Stimulated activated naive B cell treated with anti-CD40 and anti-IgM and Interleukin-4, amounts not matched to agents 10 μg/mL and 1 μg/mL and 100 μg/mL, for 72 hours (primary cell): ENCODE measurements around the gene LMO2.

Experiments used
- ATAC-seq, 2 donors: fragments of 150-1000 bp; cut with Tn5 transposase; replicated peaks; 2 replicates each; pipeline ENCODE4 v1.10.0; 2021; ENCODE audit warnings: moderate library complexity in 1 of 2
- DNase-seq: peaks from one replicate; pipeline ENCODE4 v3.0.0; 2021
- H3K27ac Mint-ChIP-seq: one replicate; pipeline ENCODE4 v1.8.0; 2022; ENCODE audit warnings: mild to moderate bottlenecking, mixed read lengths
- H3K27me3 Mint-ChIP-seq, 2 donors: one replicate each; pipeline ENCODE4 v1.8.0; 2022; ENCODE audit warnings: mixed read lengths in 2 of 2
- H3K36me3 Mint-ChIP-seq, 2 donors: one replicate each; pipeline ENCODE4 v1.8.0; 2022; ENCODE audit warnings: mixed read lengths in 2 of 2, mild to moderate bottlenecking in 1 of 2
- H3K4me1 Mint-ChIP-seq, 2 donors: one replicate each; pipeline ENCODE4 v1.8.0; 2022; ENCODE audit warnings: mixed read lengths in 2 of 2, mild to moderate bottlenecking in 1 of 2
- H3K4me3 Mint-ChIP-seq, 2 donors: one replicate each; pipeline ENCODE4 v1.8.0; 2022; ENCODE audit warnings: mild to moderate bottlenecking in 2 of 2, mixed read lengths in 2 of 2, moderate library complexity in 1 of 2
- H3K9me3 Mint-ChIP-seq, 2 donors: one replicate each; pipeline ENCODE4 v1.8.0; 2022; ENCODE audit warnings: mixed read lengths in 2 of 2, mild to moderate bottlenecking in 1 of 2

The LMO2 gene

DNA sequence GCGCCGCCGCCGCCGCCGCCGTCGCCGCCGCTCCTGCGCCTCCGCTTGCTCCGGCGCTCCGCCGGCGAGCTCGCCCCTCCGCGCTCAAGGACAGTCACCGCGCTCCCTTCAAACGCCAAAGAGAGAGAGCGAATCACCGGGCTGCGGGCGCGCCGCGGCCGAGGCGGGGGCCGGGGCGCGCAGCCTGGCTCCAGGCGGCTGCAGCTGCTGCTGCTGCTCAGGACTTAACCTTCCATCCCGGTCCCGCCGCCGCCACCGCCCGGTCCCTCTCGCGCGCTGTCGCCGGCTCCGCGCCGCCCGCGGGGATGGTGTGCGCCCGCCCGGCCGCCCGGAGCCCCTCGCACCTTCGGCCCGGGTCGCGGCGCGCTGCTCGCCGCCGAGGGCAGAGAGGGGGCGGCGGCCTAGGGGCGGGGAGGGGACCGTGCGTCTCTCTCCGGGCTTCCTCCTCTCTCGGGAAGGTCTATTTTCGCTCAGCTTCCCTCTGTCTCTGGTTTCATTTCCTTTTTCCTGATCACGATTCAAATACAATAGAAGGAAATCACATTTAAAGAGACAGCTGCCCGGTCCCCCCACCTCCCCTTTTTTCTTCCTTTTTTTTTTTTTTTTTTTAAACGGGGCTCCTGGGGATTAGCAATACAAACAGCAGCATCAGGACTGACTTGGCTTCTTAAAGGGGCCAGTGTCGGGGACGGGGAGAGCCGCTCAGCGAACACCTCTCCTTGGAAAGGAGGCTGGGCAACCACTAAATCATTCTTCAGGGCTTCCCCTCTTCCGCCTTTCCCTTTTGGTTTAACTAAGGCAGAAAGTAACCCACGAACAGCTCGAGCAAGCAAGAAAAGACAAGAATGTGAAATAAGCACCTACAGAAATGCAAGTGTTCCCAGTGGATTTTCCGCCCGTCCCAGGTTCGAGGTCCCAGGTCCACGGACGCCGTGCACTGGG, 22.1 kb downstream of the LMO2 start:
- peak overlapping the region; percentile 85 for H3K27ac Mint-ChIP-seq
- H3K9me3 Mint-ChIP-seq: no peaks in the 10 kb centered on the region
- peak overlapping the region; percentile 87 to 99 for H3K4me3 Mint-ChIP-seq
- DNase-seq (peak; percentile 29), ATAC-seq (peak; percentile 70 to 74)
- peaks cover 16 to 33% of the 10 kb centered on the region in 2 donors for H3K4me1 Mint-ChIP-seq
- peaks cover 0 to 3% of the 10 kb centered on the region in 2 donors for H3K36me3 Mint-ChIP-seq
- H3K27me3 Mint-ChIP-seq: peaks cover 0 to 3% of the 10 kb centered on the region in 2 donors

DNA sequence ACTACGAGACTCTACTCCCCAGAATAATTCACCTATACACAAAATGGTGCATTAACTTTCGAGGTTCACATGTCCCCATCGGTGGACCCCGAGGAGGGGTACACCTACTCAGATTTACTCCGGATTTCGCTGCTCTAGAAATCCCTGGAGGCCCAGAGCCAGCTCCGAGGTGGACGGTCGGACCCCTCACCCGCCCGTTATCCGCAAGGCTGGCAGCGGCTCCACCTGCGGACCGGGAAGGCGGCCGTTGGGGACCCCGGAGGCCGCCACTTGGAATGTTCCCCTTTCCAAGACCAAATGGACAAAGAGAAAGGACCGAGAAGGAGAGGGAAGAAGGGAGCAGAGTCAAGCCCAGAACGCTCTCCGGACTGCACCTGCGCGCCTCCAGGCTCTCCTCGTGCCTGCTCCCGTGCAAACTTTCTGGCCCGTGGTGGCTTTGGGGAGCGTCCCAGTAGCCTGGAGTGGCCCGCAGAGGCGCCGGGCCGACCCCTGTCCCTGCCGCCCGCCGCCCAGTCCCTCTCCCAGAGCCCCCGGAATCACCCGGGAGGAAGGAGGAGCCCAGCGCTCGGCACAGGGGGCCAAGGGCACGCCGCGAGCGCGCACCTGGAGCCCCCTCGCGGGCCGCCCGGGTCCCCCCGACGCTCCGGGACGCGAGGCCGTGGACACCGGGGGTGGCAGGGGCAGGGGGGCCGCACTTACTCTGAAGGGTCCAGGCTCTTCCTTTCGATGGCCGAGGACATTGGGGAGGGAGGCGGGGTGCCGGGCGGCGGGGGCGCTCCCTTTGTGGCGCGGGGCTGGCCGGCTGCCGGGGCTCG, 23.0 kb downstream of the LMO2 start:
- peak overlapping the region; percentile 80 to 83 for H3K4me3 Mint-ChIP-seq
- DNase-seq: no peak

DNA sequence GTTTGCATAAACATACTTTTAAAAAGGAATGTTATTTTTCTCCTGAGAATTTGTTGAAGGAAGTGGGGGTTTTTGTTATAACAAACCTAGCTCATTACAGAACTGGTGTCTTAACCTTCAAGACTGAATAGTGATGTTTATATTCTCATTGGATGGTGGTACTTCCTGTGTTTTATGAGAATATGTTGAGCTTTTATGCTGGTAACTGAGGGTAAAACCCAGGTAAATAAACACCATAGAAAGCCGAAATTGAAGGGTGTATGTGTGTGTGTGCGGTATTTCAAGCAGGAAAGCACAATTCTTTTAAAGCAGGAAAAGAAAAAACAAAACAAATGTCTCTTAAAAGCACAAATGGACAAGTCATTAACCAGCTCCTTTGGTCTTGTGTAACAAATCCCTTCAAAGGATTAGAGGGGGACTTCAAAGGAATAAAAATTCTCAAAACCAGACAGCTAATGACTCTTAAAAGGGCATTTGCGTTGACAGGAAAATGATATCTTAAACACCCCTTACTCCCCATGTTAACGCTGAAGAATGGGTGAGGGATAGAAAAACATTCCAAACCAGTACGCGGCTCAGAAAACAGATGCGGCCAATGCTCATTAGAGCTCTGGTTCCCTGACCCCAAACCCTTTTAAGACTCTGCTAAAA, 23.8 kb downstream of the LMO2 start:
- DNase-seq (no peak), ATAC-seq (no peak)
- Mint-ChIP-seq H3K36me3 (peaks cover 6 to 9% of the 10 kb centered on the region in 2 donors), H3K9me3 (no peaks in the 10 kb centered on the region), H3K4me1 (peaks cover 14 to 30% of the 10 kb centered on the region in 2 donors), H3K4me3 (peak overlapping the region; percentile 80 to 83), H3K27ac (peak overlapping the region; percentile 51), H3K27me3 (no peaks in the 10 kb centered on the region)

More for the DNA sequence above, 23.0 kb downstream of the LMO2 start:
- peaks cover 14 to 30% of the 10 kb centered on the region in 2 donors for H3K4me1 Mint-ChIP-seq
- peak overlapping the region; percentile 51 for H3K27ac Mint-ChIP-seq
- peaks cover 2 to 3% of the 10 kb centered on the region in 2 donors for H3K36me3 Mint-ChIP-seq
- H3K27me3 Mint-ChIP-seq: no peaks in the 10 kb centered on the region
- H3K9me3 Mint-ChIP-seq: no peaks in the 10 kb centered on the region
- ATAC-seq: peak; percentile 17 to 24

DNA sequence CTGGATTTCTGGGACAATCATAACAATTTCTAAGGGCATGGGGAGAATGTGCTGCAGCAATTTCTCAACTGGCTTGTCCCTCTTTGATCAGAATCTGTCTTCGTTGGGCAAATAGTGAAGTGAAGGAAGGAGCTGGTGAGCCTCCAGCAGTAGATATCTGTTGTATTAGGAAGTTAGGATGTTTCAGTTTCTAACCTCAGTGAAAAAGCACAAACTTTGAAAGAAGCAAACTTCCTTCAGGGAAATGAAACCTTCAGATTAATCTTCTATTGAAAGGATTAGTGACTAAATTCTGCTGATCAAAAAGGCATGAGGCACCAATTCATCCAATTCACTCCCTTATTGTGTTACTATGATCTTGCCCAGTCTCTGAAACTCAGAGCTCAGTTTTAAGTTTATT, 24.3 kb downstream of the LMO2 start:
- peaks cover 14 to 30% of the 10 kb centered on the region in 2 donors for H3K4me1 Mint-ChIP-seq
- H3K9me3 Mint-ChIP-seq: no peaks in the 10 kb centered on the region
- ATAC-seq (peak in 1 of 2 donors; percentile 11), DNase-seq (no peak)
- H3K27me3 Mint-ChIP-seq: no peaks in the 10 kb centered on the region
- H3K27ac Mint-ChIP-seq: no peak overlapping the region
- peak overlapping the region; percentile 80 to 83 for H3K4me3 Mint-ChIP-seq
- H3K36me3 Mint-ChIP-seq: peaks cover 6 to 9% of the 10 kb centered on the region in 2 donors

DNA sequence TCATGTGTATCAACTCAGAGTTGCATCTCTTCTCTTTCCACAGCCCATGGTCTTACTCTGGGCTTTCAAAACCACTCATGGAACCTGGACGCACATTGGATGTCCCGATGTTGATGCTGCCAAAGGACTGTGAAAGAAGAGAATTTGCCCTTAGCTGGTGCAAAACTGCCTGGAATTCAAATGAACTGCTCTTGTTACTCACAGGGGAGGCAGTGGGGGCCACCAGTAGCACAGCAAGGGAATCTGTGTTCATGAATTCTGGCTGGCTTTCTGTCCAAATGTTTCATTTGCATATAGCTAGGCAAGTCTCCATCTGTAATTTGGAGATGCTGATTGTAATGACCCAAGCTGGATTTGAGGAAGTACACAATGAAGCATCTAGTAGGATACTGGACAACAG, 24.9 kb downstream of the LMO2 start:
- Mint-ChIP-seq H3K9me3 (no peaks in the 10 kb centered on the region), H3K36me3 (peaks cover 6 to 9% of the 10 kb centered on the region in 2 donors), H3K27ac (no peak overlapping the region), H3K4me1 (peaks cover 14 to 28% of the 10 kb centered on the region in 2 donors), H3K27me3 (no peaks in the 10 kb centered on the region), H3K4me3 (peak overlapping the region in 1 of 2 donors; percentile 41)
- ATAC-seq (no peak), DNase-seq (no peak)

DNA sequence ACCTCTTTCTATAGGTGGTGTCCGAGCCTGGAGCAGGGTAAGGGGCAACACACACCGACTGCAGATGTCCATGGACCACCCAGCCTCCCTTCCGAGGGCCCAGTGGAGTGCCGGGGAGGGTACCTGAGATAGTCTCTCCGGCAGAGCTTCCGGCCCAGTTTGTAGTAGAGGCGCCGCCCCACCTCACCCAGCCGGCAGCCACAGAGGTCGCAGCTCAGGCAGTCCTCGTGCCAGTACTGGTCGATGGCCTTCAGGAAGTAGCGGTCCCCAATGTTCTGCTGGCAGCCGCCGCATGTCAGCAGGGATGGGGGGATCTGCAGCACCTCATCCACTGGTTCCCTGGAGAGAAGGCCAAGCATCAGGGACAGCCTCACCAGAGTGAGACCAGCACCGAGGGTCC, 27.4 kb downstream of the LMO2 start:
- peaks cover 10 to 23% of the 10 kb centered on the region in 2 donors for H3K4me1 Mint-ChIP-seq
- no peaks in the 10 kb centered on the region for H3K9me3 Mint-ChIP-seq
- peaks cover 19 to 21% of the 10 kb centered on the region in 2 donors for H3K36me3 Mint-ChIP-seq
- DNase-seq: no peak
- no peak for ATAC-seq
- H3K4me3 Mint-ChIP-seq: no peak overlapping the region
- H3K27me3 Mint-ChIP-seq: no peaks in the 10 kb centered on the region
- H3K27ac Mint-ChIP-seq: no peak overlapping the region

DNA sequence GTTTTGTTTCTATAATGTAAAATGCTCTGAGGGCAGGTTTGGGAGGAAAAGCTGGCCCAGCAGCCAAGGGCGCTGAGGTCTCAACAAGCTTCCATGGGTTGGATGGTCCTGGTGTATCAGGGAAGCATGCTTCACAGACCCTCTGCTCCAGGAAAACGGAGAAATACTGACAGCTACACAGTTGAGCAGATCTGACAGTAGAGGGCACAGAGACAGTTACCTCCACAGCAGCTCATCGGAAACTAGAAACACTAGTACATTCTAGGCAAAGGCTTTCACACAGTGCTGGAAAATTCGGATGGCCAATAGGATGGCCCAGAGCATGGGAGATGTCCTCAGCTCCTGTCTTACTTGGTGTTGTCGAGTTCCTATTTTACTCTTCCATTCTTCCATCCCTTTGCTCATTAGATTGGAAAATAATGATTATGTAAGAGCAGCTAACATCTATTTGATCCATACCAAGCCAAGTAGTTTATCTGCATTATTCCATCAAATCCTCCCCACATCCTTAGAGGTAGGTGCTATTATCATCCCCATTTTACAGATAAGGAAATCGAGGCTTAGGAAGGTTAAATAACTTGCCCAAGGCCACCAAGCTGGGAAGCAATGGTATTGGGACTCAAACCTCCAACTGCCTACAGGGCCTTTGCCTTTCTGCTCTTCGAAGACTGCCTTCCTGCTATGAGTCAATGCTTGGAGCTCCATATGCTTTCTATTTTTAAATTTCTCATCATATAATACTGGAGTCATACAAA, 28.3 kb downstream of the LMO2 start:
- Mint-ChIP-seq H3K36me3 (peaks cover 26 to 30% of the 10 kb centered on the region in 2 donors), H3K4me1 (peaks cover 10 to 23% of the 10 kb centered on the region in 2 donors), H3K27me3 (no peaks in the 10 kb centered on the region), H3K9me3 (no peaks in the 10 kb centered on the region), H3K27ac (no peak overlapping the region), H3K4me3 (no peak overlapping the region)
- no peak for ATAC-seq
- DNase-seq: no peak

DNA sequence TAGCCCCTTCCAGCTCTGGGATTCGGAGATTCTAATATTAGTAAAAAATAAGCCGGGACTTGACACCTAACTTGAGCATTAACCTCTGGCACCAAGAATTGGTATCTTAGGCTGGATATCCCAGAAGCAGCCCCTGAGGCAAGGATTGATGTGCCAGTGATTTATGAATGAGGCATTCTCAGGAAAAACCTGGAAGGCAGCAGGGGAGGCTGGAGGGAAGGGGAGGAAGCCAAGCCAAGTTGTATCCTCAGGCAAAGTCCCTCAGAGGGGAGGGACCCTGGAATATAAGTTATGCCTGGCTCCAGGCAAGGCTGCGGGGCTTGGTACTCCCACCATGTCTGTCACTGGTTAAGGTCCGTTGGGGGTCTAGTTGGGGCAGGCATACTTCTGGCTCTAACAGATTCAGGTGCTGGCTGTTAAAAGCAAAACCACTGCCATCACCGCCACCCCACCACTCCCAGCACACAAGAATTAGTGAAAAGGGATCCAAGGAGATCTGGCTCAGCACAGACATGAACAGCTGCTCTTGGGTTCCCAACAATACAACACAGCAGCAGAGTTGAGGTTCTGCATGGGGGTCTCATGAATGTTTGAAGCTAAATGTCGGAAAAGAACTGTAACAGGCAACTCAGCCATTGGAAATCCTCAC, 29.8 kb downstream of the LMO2 start:
- Mint-ChIP-seq H3K36me3 (peaks cover 27 to 30% of the 10 kb centered on the region in 2 donors), H3K4me3 (no peak overlapping the region), H3K27me3 (no peaks in the 10 kb centered on the region), H3K9me3 (no peaks in the 10 kb centered on the region), H3K4me1 (peaks cover 10% of the 10 kb centered on the region in 2 donors), H3K27ac (no peak overlapping the region)
- no peak for ATAC-seq
- DNase-seq: no peak

DNA sequence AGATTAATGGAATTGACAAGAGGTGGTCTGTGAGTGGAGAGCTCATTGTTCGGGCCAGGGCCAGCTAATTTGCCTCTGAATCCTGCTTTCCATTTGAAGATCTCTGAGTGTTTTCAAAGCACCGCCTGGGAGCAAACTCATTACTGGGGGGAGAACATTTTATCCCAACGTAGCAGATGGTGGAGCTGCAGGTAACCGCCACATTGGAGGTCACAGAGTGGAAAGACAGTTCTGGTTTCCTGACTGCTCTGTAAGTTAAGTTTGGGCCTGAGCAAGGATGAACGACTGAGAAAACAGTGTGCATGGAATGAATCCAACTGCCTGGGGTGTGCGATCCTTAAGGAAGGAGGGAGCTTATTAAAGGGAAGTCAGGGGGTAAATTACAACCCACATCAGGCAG, 30.5 kb downstream of the LMO2 start:
- DNase-seq: no peak
- Mint-ChIP-seq H3K36me3 (peaks cover 30 to 31% of the 10 kb centered on the region in 2 donors), H3K4me1 (peaks cover 5 to 10% of the 10 kb centered on the region in 2 donors), H3K27ac (no peak overlapping the region), H3K4me3 (no peak overlapping the region), H3K9me3 (no peaks in the 10 kb centered on the region), H3K27me3 (no peaks in the 10 kb centered on the region)
- ATAC-seq: no peak

DNA sequence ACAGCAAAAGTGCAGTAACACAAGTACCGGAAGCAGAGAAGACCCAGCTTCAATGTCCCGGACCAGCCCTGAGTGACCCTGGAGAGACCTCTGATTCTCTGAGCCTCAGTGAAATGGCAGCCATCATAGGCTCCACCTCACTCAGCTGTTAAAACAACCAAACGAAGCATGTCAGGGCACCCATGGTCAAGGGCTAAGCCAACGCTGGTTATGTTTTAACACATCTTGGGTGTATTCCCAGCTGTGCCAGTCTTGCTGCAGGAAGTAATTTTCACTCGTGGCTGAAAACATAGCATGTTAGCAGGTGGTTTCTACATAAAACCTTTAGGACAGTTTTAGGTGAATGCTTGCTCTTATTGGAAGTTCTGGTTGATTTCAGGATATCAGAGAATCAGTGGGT, 30.9 kb downstream of the LMO2 start:
- H3K4me1 Mint-ChIP-seq: peaks cover 5 to 7% of the 10 kb centered on the region in 2 donors
- peaks cover 30 to 31% of the 10 kb centered on the region in 2 donors for H3K36me3 Mint-ChIP-seq
- ATAC-seq: no peak
- no peaks in the 10 kb centered on the region for H3K27me3 Mint-ChIP-seq
- H3K27ac Mint-ChIP-seq: no peak overlapping the region
- H3K4me3 Mint-ChIP-seq: no peak overlapping the region
- no peaks in the 10 kb centered on the region for H3K9me3 Mint-ChIP-seq
- DNase-seq: no peak

DNA sequence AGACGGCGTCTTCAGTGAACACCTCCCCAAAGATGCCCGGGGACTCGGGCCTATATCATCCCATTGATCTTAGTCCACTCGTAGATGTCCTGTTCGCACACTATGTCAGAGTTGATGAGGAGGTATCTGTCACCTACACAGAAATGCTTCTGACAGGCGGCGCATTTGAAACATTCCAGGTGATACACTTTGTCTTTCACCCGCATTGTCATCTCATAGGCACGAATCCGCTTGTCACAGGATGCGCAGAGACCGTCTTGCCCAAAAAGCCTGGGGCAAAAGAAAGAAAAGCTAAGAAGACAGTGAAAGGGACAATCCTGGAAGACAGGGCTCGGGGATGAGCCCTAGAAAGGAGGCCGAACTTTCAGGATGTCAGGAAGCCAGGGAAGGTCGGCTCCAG, 32.6 kb downstream of the LMO2 start:
- H3K27me3 Mint-ChIP-seq: no peaks in the 10 kb centered on the region
- no peak for ATAC-seq
- H3K4me1 Mint-ChIP-seq: peaks cover 5 to 7% of the 10 kb centered on the region in 2 donors
- no peak for DNase-seq
- no peak overlapping the region for H3K4me3 Mint-ChIP-seq
- no peak overlapping the region for H3K27ac Mint-ChIP-seq
- H3K9me3 Mint-ChIP-seq: no peaks in the 10 kb centered on the region
- H3K36me3 Mint-ChIP-seq: peaks cover 31 to 32% of the 10 kb centered on the region in 2 donors

DNA sequence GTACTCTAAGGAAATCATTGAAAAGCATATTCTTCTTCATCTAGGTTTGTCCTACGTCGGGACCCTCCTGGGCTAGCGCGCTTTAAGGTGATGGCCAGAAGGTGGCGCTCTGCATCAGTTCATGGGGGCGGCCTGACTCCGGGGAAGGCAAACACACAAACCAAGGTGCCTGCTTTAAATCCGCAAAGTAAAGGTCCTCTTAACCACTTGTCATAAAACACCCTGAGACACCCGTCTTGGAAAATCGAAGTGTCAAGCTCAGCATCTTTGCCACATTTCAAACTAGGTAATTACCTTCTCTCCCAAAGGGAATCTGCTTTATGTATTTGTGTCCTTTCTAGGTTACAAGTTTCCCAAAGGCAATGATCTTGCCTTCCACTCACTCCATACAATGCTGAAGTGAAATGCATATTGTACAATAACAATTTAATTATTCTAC, 33.9 kb downstream of the LMO2 start:
- Mint-ChIP-seq H3K27me3 (no peaks in the 10 kb centered on the region), H3K27ac (no peak overlapping the region), H3K9me3 (no peaks in the 10 kb centered on the region), H3K4me3 (no peak overlapping the region), H3K36me3 (peaks cover 25 to 29% of the 10 kb centered on the region in 2 donors), H3K4me1 (peaks cover 5 to 7% of the 10 kb centered on the region in 2 donors)
- ATAC-seq: peak; percentile 99
- DNase-seq: peak; percentile 62

DNA sequence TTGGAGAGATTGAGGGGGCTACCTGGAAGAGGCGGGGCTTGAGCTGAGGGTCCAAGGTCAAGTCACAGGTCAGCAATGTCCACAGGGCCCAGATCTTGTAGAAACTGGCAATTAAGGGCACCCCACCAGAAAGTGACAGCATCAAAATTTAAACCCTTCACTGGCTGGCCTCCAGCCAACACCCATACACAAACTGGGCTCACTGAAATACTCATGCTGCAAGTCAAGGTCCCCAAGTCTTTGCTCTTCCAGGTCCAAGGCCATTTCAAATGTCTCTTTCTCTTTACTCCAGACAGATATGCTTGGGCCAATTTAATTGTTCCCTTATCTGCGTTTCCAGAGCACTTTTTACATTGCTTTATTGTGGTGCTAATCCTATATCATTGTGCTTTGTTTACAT, 36.4 kb downstream of the LMO2 start:
- DNase-seq: no peak
- H3K4me1 Mint-ChIP-seq: peaks cover 5 to 7% of the 10 kb centered on the region in 2 donors
- H3K4me3 Mint-ChIP-seq: no peak overlapping the region

More for the DNA sequence above, 36.4 kb downstream of the LMO2 start:
- H3K27ac Mint-ChIP-seq: no peak overlapping the region
- H3K36me3 Mint-ChIP-seq: peaks cover 22 to 28% of the 10 kb centered on the region in 2 donors
- no peak for ATAC-seq
- H3K9me3 Mint-ChIP-seq: no peaks in the 10 kb centered on the region
- H3K27me3 Mint-ChIP-seq: no peaks in the 10 kb centered on the region
